ENCODE measurements around the gene CDC42BPB.

CDC42BPB gene

GRCh38 chr14:103102689-103103260 lies 45.4 kb upstream of the CDC42BPB start:
- H3K4me3 ChIP-seq (replicated peaks in 1 of 2; ENCODE audit: low read depth in 2 of 2, low read length in 2 of 2), result no peak overlapping the region
- TF ChIP-seq, protein P1, sequence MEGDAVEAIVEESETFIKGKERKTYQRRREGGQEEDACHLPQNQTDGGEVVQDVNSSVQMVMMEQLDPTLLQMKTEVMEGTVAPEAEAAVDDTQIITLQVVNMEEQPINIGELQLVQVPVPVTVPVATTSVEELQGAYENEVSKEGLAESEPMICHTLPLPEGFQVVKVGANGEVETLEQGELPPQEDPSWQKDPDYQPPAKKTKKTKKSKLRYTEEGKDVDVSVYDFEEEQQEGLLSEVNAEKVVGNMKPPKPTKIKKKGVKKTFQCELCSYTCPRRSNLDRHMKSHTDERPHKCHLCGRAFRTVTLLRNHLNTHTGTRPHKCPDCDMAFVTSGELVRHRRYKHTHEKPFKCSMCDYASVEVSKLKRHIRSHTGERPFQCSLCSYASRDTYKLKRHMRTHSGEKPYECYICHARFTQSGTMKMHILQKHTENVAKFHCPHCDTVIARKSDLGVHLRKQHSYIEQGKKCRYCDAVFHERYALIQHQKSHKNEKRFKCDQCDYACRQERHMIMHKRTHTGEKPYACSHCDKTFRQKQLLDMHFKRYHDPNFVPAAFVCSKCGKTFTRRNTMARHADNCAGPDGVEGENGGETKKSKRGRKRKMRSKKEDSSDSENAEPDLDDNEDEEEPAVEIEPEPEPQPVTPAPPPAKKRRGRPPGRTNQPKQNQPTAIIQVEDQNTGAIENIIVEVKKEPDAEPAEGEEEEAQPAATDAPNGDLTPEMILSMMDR (IDR thresholded peaks at IDR 0.05; ENCODE audit: low read depth, low read length), result no peak
- DNase-seq (ENCODE audit: low read depth in 2 of 2), result no peak

DNA sequence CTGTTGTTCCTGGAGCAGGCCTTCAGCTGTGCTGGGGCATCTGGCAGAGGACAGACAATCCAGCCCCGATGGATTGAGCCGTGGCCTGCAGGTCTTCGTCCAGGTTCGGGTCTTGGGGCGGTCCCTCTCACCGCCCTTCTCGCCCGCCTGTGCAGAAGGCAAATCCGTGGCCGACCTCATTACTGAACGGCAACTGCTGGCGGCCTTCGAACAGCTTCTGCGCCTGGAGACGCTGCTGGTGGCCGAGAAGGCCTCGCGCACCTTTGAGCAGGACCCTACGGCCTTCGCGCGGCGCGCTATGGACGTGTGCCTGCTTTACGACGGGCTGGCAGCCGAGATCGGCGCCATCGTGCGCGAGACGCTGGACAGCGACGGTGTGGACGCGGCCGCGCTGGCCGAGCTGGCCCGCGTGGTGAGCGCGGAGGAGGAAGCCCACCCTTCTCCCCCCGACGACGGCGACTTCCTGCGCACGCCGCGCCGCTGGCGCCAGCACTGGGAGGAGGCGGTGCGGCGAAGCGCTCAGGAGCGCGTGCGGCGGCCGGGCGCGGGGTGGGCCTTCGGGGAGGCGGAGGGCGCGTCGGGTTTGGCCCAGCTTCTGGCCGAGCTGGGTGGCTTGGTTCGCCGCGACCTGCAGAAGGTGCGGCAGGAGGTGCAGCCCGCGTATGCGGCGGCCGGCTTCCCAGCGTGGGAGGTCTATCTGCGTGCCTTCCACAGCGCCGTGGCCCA lies 44.8 kb upstream of the CDC42BPB start:
- TF ChIP-seq, protein P1 (IDR thresholded peaks at IDR 0.05; ENCODE audit: low read depth, low read length), result no peak
- DNase-seq (ENCODE audit: low read depth in 2 of 2), result no peak
- H3K4me3 ChIP-seq (replicated peaks in 1 of 2; ENCODE audit: low read depth in 2 of 2, low read length in 2 of 2), result no peak overlapping the region

DNA sequence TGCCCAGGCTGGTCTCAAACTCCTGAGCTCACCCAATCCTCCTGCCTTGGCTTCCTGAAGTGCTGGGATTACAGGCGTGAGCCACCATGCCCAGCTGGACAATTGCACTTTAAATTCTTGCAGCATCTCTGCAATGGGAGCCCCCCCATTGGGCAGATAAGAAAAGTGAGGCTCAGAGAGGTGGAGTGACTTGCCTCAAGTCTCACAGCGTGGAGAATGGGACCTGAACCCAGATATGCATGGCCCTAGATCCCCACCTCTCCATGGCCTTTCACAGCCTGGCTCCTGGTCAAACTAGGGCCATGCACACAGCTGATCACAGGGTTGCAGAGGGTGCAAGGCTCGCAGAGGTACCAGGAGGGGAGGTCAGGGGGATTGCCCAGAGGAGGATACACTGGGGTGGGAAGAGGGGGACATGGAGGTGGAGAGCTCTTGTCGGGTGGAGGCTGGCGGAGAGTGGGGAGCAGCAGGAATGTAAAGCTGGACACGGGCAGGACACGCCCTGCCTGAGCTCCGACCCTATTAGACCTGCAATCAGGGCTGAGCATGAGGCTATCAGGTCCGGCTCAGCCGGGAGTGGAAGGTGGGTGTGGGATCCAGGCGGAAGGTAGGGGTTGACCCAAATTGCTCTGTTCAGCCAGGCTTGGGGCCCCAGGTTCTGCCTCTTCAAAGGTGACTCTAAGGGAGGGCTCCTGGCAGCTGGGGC lies 44.1 kb upstream of the CDC42BPB start:
- TF ChIP-seq, protein P1 (IDR thresholded peaks at IDR 0.05; ENCODE audit: low read depth, low read length), result no peak
- no peak overlapping the region for H3K4me3 ChIP-seq (replicated peaks in 1 of 2; ENCODE audit: low read depth in 2 of 2, low read length in 2 of 2)
- DNase-seq (ENCODE audit: low read depth in 2 of 2), result no peak

GRCh38 chr14:103100281-103101121 lies 43.2 kb upstream of the CDC42BPB start:
- no peak for DNase-seq (ENCODE audit: low read depth in 2 of 2)
- TF ChIP-seq, protein P1 (IDR thresholded peaks at IDR 0.05; ENCODE audit: low read depth, low read length), result no peak
- H3K4me3 ChIP-seq (replicated peaks in 1 of 2; ENCODE audit: low read depth in 2 of 2, low read length in 2 of 2), result no peak overlapping the region

DNA sequence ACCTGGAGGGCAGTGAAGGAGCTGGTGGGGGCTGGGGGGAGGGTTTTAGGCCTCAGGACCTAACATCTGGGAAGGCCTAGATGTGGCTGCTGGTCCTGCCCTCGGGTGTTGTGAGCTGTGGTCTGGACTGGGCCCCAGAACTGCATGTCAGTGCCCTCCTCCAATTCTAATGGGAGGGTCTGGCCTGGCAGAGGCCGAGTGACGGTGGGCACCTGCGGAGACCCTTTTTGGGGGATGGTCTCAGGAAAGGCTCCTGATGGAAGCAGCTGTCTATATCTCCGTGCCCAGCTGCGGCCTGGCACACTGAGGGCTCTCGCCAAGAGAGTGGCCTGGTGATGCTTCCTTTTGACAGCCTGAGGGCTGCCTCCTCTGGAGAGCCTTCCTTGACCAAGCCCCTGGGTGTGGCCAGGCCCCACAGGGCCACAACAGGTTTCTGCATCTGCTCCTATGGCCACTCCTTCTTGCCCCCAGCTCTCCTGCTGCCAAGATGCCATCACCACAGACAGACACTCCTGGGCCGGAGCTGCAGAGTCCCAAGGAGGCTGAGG lies 42.5 kb upstream of the CDC42BPB start:
- no peak overlapping the region for H3K4me3 ChIP-seq (replicated peaks in 1 of 2; ENCODE audit: low read depth in 2 of 2, low read length in 2 of 2)
- TF ChIP-seq, protein P1 (IDR thresholded peaks at IDR 0.05; ENCODE audit: low read depth, low read length), result no peak
- no peak for DNase-seq (ENCODE audit: low read depth in 2 of 2)

GRCh38 chr14:103099081-103099732 lies 41.9 kb upstream of the CDC42BPB start:
- DNase-seq (ENCODE audit: low read depth in 2 of 2), result no peak
- TF ChIP-seq, protein P1 (IDR thresholded peaks at IDR 0.05; ENCODE audit: low read depth, low read length), result no peak
- H3K4me3 ChIP-seq (replicated peaks in 1 of 2; ENCODE audit: low read depth in 2 of 2, low read length in 2 of 2), result no peak overlapping the region

All from cardiac fibroblast (primary cell).